ENCODE results near the gene PDXK. TPM values are rescaled to one million over a fixed set of nuclear protein-coding genes. Genes with fewer than 3 reads are reported as not detected.

Gene PDXK
- total RNA-seq, 1 experiment from 2014 or later: 175 TPM

GRCh38 chr21:43693981-43694380 lies 24.9 kb upstream of the PDXK start:
- Histone ChIP-seq H2AFZ (no peak overlapping the region), H3F3A (ENCODE audit: insufficient read depth, low read depth) (no peaks in the 10 kb centered on the region), H3K4me1 (replicated peaks; ENCODE audit: insufficient read depth) (no peaks in the 10 kb centered on the region), H3K27ac (no peak overlapping the region), H4K20me1 (ENCODE audit: insufficient read depth) (no peaks in the 10 kb centered on the region), H3K9me2 (ENCODE audit: insufficient read depth) (no peaks in the 10 kb centered on the region), H3K4me2 (no peak overlapping the region), H3K36me3 (ENCODE audit: low read depth) (no peaks in the 10 kb centered on the region), H3K9me3 (ENCODE audit: insufficient read depth, low read depth) (no peaks in the 10 kb centered on the region), H3K27me3 (ENCODE audit: insufficient read depth, low read depth) (no peaks in the 10 kb centered on the region), H3K79me2 (ENCODE audit: low read depth) (no peaks in the 10 kb centered on the region), H3K4me3 (no peak overlapping the region)
- CTCF ChIA-PET: no interaction called here
- POLR2A ChIA-PET (ENCODE audit: unreplicated experiment): no interaction called here
- no peak for DNase-seq
- intact Hi-C loops (cut with micrococcal nuclease; ENCODE audit: unreplicated experiment): no loop called here
- TF ChIP-seq EZH2 (IDR thresholded peaks at IDR 0.05; ENCODE audit: low read depth): no peak
- TF ChIP-seq CTCF (conservative IDR thresholded peaks at IDR 0.05): no peak
- BruUV-seq (replicated peaks): no TSS peak

GRCh38 chr21:43694437-43695079 lies 24.4 kb upstream of the PDXK start:
- Histone ChIP-seq H4K20me1 (ENCODE audit: insufficient read depth) (no peaks in the 10 kb centered on the region), H3K27ac (no peak overlapping the region), H3K4me2 (no peak overlapping the region), H3K4me3 (no peak overlapping the region), H2AFZ (no peak overlapping the region), H3K9me2 (ENCODE audit: insufficient read depth) (no peaks in the 10 kb centered on the region), H3K79me2 (ENCODE audit: low read depth) (no peaks in the 10 kb centered on the region), H3F3A (ENCODE audit: insufficient read depth, low read depth) (no peaks in the 10 kb centered on the region), H3K27me3 (ENCODE audit: insufficient read depth, low read depth) (no peaks in the 10 kb centered on the region), H3K9me3 (ENCODE audit: insufficient read depth, low read depth) (no peaks in the 10 kb centered on the region), H3K4me1 (replicated peaks; ENCODE audit: insufficient read depth) (no peaks in the 10 kb centered on the region), H3K36me3 (ENCODE audit: low read depth) (no peaks in the 10 kb centered on the region)
- ChIA-PET CTCF (no interaction called here), POLR2A (ENCODE audit: unreplicated experiment) (no interaction called here)
- no TSS peak for BruUV-seq (replicated peaks)
- intact Hi-C loops (cut with micrococcal nuclease; ENCODE audit: unreplicated experiment): no loop called here
- no peak for TF ChIP-seq EZH2 (IDR thresholded peaks at IDR 0.05; ENCODE audit: low read depth)
- TF ChIP-seq CTCF (conservative IDR thresholded peaks at IDR 0.05): no peak
- DNase-seq: no peak

- Histone ChIP-seq H3K27ac (no peak overlapping the region), H3K27me3 (ENCODE audit: insufficient read depth, low read depth) (no peaks in the 10 kb centered on the region), H3K36me3 (ENCODE audit: low read depth) (no peaks in the 10 kb centered on the region), H3K4me3 (no peak overlapping the region), H3K9me3 (ENCODE audit: insufficient read depth, low read depth) (no peaks in the 10 kb centered on the region), H2AFZ (no peak overlapping the region), H3F3A (ENCODE audit: insufficient read depth, low read depth) (no peaks in the 10 kb centered on the region), H3K4me1 (replicated peaks; ENCODE audit: insufficient read depth) (no peaks in the 10 kb centered on the region), H4K20me1 (ENCODE audit: insufficient read depth) (no peaks in the 10 kb centered on the region), H3K4me2 (no peak overlapping the region), H3K79me2 (ENCODE audit: low read depth) (no peaks in the 10 kb centered on the region), H3K9me2 (ENCODE audit: insufficient read depth) (no peaks in the 10 kb centered on the region)
- CTCF ChIA-PET: no interaction called here
- no peak for TF ChIP-seq EZH2 (IDR thresholded peaks at IDR 0.05; ENCODE audit: low read depth)
- TF ChIP-seq CTCF (conservative IDR thresholded peaks at IDR 0.05): no peak
- intact Hi-C loops (cut with micrococcal nuclease; ENCODE audit: unreplicated experiment): no loop called here
- BruUV-seq (replicated peaks): no TSS peak
- no peak for DNase-seq
- POLR2A ChIA-PET (ENCODE audit: unreplicated experiment): no interaction called here
Observed at GRCh38 chr21:43696214-43696613, 22.7 kb upstream of the PDXK start.

Data from PC-9 (cell line).